ENCODE results near the gene INPP5D.
A peak's percentile ranks its signal among the peaks of the same experiment; 100 is the strongest.

The INPP5D gene

DNA sequence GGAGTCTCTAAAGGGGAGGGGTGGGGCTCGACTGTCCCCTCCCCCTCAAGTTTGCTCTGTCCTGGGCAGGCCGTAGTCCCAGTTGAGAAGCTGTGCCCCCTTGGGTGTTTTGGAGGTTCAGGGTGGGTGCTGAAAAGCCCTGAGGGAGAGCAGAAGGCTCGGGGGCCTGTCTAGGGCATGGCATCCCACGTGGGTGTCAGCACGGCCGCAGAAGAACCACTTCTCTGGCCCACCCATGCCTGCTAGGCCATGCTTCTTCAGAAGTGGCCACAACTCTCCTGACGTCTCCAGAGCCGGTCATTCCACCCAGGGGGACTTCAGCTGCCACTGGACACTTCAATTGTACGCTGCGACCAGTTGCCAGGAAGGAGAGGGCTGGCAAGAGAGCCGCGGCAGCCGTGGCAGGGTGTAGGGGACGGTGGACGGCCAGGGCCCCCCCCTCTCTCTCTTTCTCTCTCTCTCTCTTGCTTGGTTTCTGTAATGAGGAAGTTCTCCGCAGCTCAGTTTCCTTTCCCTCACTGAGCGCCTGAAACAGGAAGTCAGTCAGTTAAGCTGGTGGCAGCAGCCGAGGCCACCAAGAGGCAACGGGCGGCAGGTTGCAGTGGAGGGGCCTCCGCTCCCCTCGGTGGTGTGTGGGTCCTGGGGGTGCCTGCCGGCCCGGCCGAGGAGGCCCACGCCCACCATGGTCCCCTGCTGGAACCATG is at the start of gene INPP5D:
INPP5D (plus strand) TSS at position 546 of the 704 bp plus-strand sequence; CDS start at position 683, 137 bp downstream.
- TF ChIP-seq, protein P1, sequence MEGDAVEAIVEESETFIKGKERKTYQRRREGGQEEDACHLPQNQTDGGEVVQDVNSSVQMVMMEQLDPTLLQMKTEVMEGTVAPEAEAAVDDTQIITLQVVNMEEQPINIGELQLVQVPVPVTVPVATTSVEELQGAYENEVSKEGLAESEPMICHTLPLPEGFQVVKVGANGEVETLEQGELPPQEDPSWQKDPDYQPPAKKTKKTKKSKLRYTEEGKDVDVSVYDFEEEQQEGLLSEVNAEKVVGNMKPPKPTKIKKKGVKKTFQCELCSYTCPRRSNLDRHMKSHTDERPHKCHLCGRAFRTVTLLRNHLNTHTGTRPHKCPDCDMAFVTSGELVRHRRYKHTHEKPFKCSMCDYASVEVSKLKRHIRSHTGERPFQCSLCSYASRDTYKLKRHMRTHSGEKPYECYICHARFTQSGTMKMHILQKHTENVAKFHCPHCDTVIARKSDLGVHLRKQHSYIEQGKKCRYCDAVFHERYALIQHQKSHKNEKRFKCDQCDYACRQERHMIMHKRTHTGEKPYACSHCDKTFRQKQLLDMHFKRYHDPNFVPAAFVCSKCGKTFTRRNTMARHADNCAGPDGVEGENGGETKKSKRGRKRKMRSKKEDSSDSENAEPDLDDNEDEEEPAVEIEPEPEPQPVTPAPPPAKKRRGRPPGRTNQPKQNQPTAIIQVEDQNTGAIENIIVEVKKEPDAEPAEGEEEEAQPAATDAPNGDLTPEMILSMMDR (IDR thresholded peaks at IDR 0.05; ENCODE audit: insufficient read depth, low read length, poor library complexity, severe bottlenecking) = no peak
- Histone ChIP-seq H3K36me3 (ENCODE audit: control insufficient read depth, insufficient read depth, low read length) (peaks cover 18% of the 10 kb centered on the region), H3K4me3 (replicated peaks; ENCODE audit: low read depth, low read length) (peak within 1 kb of the TSS; percentile 99), H3K27me3 (replicated peaks; ENCODE audit: control insufficient read depth, insufficient read depth, low read length) (no peaks in the 10 kb centered on the region)
- peak; percentile 85 for DNase-seq (ENCODE audit: extremely low read depth, insufficient read length)

DNA sequence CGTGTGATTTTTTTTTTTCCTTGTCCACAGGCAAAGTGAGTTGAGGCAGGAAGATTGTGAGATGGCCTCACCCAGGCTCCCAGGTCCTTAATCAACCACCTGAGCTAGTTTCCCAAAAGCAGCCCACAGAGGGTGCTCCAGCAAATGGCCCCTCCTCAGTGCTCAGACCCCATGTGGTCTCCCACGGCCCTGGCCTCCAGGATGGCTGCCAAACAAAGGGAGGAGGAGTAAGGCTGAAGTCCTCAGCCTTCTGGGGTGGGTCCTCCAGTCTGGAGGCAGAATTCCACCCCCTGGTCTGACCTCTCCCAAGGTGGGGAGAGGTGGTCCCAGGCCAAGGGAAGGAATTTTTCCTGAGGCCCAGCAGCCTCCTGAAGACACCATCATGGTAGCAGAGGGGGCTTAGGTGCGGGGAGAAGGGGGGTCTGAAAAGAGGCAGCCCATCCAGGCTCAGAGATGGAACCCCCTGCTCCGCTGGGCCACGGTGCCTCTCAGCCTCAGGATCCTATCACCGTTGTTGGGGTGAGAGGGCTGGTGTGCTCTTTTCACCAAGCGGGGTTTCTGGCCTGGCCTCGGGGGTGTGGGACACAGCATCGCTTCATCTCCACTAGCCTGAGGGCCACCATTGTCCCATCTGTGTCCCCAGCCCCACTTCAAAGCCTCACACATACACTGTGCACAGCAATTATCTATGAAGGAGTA is 49.4 kb upstream of the INPP5D start:
- no peak overlapping the region for H3K4me3 ChIP-seq (replicated peaks; ENCODE audit: low read depth, low read length)

DNA sequence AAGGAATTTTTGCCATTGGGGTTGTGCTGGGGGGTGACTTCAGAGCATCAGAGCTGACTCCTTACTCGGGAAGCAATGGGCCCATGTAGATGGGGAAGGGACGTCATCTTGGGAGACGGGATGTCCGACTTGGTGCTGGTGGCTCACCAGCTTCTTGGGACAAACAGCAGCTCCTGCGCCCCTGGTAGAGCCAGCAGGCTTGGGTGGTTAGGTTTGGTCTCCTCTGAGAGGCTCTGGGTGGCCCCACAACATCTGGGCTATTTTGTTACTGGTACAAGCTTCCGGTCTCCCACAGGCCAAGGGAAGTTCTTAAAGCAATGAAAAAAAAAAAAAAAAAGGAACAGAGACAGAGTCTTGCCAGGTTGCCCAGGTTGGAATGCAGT is 48.9 kb upstream of the INPP5D start:
- H3K27me3 ChIP-seq (replicated peaks; ENCODE audit: control insufficient read depth, insufficient read depth, low read length) = no peaks in the 10 kb centered on the region; the same call in 1 of the 2 replicates
- no peak for DNase-seq (ENCODE audit: extremely low read depth, insufficient read length)
- H3K36me3 ChIP-seq (ENCODE audit: control insufficient read depth, insufficient read depth, low read length) = no peaks in the 10 kb centered on the region
- H3K4me3 ChIP-seq (replicated peaks; ENCODE audit: low read depth, low read length) = no peak overlapping the region
- TF ChIP-seq, protein P1 (IDR thresholded peaks at IDR 0.05; ENCODE audit: insufficient read depth, low read length, poor library complexity, severe bottlenecking) = no peak

More for the DNA sequence above, 49.4 kb upstream of the INPP5D start:
- H3K27me3 ChIP-seq (replicated peaks; ENCODE audit: control insufficient read depth, insufficient read depth, low read length) = no peaks in the 10 kb centered on the region; the same call in 1 of the 2 replicates
- no peaks in the 10 kb centered on the region for H3K36me3 ChIP-seq (ENCODE audit: control insufficient read depth, insufficient read depth, low read length)
- TF ChIP-seq, protein P1 (IDR thresholded peaks at IDR 0.05; ENCODE audit: insufficient read depth, low read length, poor library complexity, severe bottlenecking) = no peak
- DNase-seq (ENCODE audit: extremely low read depth, insufficient read length) = no peak

DNA sequence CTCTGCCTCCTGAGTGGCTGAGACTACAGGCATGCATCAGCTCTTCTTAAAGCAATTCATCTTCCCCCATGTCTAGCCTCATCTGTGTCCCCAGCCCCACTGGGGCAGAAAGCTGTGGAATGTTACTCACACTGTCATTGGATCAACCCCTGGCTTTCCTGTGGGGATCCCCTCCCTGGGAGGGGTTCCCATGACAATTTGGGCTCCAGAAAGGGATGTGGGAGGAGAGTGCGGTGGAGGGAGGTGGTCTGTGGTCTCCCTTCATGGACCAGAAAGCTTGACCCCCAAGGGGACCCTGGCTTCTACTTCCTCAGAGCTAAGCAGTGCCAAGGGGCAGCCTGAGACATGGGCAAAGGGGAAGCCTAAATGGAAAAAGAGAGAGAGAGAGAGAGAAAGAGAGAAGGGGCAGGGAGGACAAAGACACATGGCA is 48.4 kb upstream of the INPP5D start:
- Histone ChIP-seq H3K4me3 (replicated peaks; ENCODE audit: low read depth, low read length) (no peak overlapping the region), H3K27me3 (replicated peaks; ENCODE audit: control insufficient read depth, insufficient read depth, low read length) (no peaks in the 10 kb centered on the region; the same call in 1 of the 2 replicates), H3K36me3 (ENCODE audit: control insufficient read depth, insufficient read depth, low read length) (no peaks in the 10 kb centered on the region)
- TF ChIP-seq, protein P1 (IDR thresholded peaks at IDR 0.05; ENCODE audit: insufficient read depth, low read length, poor library complexity, severe bottlenecking) = no peak
- DNase-seq (ENCODE audit: extremely low read depth, insufficient read length) = no peak

DNA sequence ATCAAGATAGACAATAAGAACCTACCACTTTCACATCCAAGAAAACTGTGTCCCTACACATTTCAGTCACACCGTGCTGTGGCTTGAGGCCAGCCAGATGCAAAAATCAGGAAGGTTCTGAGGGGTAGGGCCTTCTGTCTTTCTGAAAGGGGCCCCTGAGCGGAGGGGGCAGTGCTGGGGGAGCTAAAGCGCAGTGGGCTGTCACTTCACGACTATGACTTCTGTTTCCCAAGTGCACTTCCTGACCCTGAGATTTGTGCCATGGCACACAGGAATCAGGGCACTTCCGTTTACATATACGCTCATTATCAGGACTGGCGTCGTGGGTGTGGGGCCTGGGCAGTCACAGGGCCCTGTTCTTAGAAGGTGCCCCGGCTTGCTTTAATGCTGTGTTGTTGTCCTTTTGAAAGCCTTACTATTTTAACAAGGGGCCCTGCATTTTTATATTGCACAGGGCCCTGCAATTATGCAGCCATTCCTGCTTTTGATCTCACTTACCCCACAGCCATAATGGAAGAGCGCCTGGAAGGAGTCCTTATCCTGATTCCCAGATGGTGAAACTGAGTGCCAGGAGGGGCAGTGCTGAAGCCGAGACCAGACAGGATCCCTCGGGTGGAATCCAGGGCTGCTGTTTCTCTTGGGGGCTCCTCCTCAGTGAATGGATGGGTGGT is 47.7 kb upstream of the INPP5D start:
- H3K4me3 ChIP-seq (replicated peaks; ENCODE audit: low read depth, low read length) = no peak overlapping the region
- no peak for DNase-seq (ENCODE audit: extremely low read depth, insufficient read length)
- TF ChIP-seq, protein P1 (IDR thresholded peaks at IDR 0.05; ENCODE audit: insufficient read depth, low read length, poor library complexity, severe bottlenecking) = no peak

More for the DNA sequence above, 47.7 kb upstream of the INPP5D start:
- Histone ChIP-seq H3K27me3 (replicated peaks; ENCODE audit: control insufficient read depth, insufficient read depth, low read length) (no peaks in the 10 kb centered on the region; the same call in 1 of the 2 replicates), H3K36me3 (ENCODE audit: control insufficient read depth, insufficient read depth, low read length) (no peaks in the 10 kb centered on the region)
